Measurements from ENCODE around the gene TENM3.

DNA sequence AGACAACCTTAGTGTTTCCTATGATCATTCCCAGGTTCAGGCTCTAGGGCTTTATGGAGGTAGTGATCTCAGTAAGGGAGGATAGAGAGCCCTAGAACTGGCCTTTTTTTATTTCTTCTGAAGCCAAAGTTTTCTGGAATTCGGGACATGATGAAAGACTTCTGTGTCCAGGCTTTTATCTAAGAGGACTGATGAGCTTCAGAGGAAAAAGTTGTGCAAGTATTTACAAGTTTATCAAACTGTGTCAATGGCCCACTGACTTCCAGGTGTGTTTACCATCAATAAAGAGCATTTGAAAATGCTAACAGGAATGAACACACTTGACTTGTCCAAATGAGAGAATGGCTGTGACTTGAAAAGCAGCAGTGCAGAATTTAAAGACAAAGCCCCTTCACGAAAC is 419.3 kb downstream of the TENM3 start:
- TF ChIP-seq, protein P1, sequence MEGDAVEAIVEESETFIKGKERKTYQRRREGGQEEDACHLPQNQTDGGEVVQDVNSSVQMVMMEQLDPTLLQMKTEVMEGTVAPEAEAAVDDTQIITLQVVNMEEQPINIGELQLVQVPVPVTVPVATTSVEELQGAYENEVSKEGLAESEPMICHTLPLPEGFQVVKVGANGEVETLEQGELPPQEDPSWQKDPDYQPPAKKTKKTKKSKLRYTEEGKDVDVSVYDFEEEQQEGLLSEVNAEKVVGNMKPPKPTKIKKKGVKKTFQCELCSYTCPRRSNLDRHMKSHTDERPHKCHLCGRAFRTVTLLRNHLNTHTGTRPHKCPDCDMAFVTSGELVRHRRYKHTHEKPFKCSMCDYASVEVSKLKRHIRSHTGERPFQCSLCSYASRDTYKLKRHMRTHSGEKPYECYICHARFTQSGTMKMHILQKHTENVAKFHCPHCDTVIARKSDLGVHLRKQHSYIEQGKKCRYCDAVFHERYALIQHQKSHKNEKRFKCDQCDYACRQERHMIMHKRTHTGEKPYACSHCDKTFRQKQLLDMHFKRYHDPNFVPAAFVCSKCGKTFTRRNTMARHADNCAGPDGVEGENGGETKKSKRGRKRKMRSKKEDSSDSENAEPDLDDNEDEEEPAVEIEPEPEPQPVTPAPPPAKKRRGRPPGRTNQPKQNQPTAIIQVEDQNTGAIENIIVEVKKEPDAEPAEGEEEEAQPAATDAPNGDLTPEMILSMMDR (IDR thresholded peaks at IDR 0.05), result no peak
- no peak for TF ChIP-seq POLR2A (IDR thresholded peaks at IDR 0.05)

Data from uterus (tissue), 2 donors.